ENCODE measurements around the gene NCKAP5. TPM values are rescaled to one million over a fixed set of nuclear protein-coding genes. Genes with fewer than 3 reads are reported as not detected.

The NCKAP5 gene
- total and polyA plus RNA-seq, 7 donors: 0.03 to 1.2 (median 0.22) TPM

GRCh38 chr2:133138693-133139092, 429.6 kb downstream of the NCKAP5 start:
- H3K4me1 ChIP-seq: no peaks in the 10 kb centered on the region
- intact Hi-C loops (cut with DNase I): no loop called here
- TF ChIP-seq, protein P1, sequence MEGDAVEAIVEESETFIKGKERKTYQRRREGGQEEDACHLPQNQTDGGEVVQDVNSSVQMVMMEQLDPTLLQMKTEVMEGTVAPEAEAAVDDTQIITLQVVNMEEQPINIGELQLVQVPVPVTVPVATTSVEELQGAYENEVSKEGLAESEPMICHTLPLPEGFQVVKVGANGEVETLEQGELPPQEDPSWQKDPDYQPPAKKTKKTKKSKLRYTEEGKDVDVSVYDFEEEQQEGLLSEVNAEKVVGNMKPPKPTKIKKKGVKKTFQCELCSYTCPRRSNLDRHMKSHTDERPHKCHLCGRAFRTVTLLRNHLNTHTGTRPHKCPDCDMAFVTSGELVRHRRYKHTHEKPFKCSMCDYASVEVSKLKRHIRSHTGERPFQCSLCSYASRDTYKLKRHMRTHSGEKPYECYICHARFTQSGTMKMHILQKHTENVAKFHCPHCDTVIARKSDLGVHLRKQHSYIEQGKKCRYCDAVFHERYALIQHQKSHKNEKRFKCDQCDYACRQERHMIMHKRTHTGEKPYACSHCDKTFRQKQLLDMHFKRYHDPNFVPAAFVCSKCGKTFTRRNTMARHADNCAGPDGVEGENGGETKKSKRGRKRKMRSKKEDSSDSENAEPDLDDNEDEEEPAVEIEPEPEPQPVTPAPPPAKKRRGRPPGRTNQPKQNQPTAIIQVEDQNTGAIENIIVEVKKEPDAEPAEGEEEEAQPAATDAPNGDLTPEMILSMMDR (IDR thresholded peaks at IDR 0.05): no peak
- H3K27me3 ChIP-seq (ENCODE audit: insufficient read depth in 3 of 3, low read length in 2 of 3): no peaks in the 10 kb centered on the region
- H3K9me3 ChIP-seq: no peaks in the 10 kb centered on the region
- no peak overlapping the region for H3K27ac ChIP-seq
- H3K36me3 ChIP-seq (ENCODE audit: insufficient read depth in 1 of 2, low read depth in 1 of 2): no peaks in the 10 kb centered on the region
- no peak for ATAC-seq
- H3K4me3 ChIP-seq: no peak overlapping the region
- 81 to 92% (median 85%) methylated on average over 4 of the region's 4 CpGs for WGBS, 3 donors
- DNase-seq: no peak

- WGBS, 3 donors: 79 to 83% (median 82%) methylated on average over 10 of the region's 10 CpGs
- H3K4me3 ChIP-seq: no peak overlapping the region
- intact Hi-C loops (cut with DNase I): no loop called here
- TF ChIP-seq, protein P1 (IDR thresholded peaks at IDR 0.05): no peak
- no peaks in the 10 kb centered on the region for H3K36me3 ChIP-seq (ENCODE audit: insufficient read depth in 1 of 2, low read depth in 1 of 2)
- no peak for DNase-seq
- H3K4me1 ChIP-seq: no peaks in the 10 kb centered on the region
- no peaks in the 10 kb centered on the region for H3K9me3 ChIP-seq
- no peaks in the 10 kb centered on the region for H3K27me3 ChIP-seq (ENCODE audit: insufficient read depth in 3 of 3, low read length in 2 of 3)
- no peak for ATAC-seq
- no peak overlapping the region for H3K27ac ChIP-seq
Observed at GRCh38 chr2:133135035-133135654, 433.1 kb downstream of the NCKAP5 start.

DNA sequence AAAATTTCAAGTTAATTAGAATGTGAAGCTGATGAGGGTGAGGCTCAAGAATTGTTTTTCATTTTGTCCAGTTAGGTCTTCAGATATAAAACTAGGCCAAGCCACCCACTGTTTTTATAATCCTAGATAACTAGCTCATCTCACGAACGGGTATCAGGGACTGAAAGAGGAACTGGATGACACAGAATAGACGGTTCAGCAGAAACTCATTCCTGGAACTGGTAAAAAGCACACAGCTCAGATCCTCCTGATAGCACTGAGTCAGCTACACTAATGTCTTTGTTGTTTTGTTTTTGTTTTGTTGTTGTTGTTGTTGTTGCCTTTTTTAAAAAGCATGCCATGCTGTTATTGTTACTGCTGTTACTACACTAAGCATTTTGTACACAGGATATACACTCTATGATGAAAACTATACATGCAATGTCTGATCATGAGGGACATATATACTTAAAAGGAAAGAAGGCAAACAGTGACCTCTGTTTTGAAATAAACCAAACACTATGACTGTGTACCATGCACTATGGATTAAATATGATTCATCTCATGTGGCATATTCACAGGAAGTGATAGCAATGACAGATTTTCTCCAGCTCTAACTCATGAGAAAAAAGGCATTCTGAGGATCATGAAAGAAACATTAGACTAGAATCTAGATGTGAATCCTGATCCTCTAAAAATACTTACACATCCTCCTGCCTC, 437.6 kb downstream of the NCKAP5 start:
- H3K27ac ChIP-seq: no peak overlapping the region
- no peaks in the 10 kb centered on the region for H3K9me3 ChIP-seq
- ATAC-seq (no peak), DNase-seq (no peak)
- no peaks in the 10 kb centered on the region for H3K36me3 ChIP-seq (ENCODE audit: insufficient read depth in 1 of 2, low read depth in 1 of 2)
- H3K27me3 ChIP-seq (ENCODE audit: insufficient read depth in 3 of 3, low read length in 2 of 3): no peaks in the 10 kb centered on the region
- 68 to 82% (median 73%) methylated on average over 3 of the region's 3 CpGs for WGBS, 3 donors
- intact Hi-C loops (cut with DNase I): no loop called here
- no peak overlapping the region for H3K4me3 ChIP-seq
- H3K4me1 ChIP-seq: no peaks in the 10 kb centered on the region
- TF ChIP-seq, protein P1 (IDR thresholded peaks at IDR 0.05): no peak

DNA sequence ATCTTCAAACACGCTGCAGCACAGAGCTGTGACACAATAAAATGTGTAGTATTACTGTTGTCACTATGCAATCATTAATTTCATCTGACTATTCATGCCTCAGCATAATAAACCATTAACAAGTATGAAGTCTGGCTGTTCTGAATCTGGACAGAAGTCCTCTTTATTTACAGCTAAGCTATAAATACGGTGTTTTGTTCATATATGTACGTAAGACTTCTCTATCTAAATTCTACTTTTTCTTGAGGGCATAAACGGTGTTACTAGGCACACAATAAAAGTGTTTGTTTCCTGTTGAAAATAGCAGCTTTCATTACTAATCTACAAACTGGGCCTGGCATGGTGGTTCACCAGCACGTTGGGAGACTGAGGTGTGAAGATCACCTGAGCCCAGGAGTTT, 443.8 kb downstream of the NCKAP5 start:
- intact Hi-C loops (cut with DNase I): no loop called here
- H3K27me3 ChIP-seq (ENCODE audit: insufficient read depth in 3 of 3, low read length in 2 of 3): no peaks in the 10 kb centered on the region
- H3K4me1 ChIP-seq: no peaks in the 10 kb centered on the region
- no peak for ATAC-seq
- H3K9me3 ChIP-seq: no peaks in the 10 kb centered on the region
- no peak overlapping the region for H3K4me3 ChIP-seq
- DNase-seq: no peak
- H3K27ac ChIP-seq: no peak overlapping the region
- 81 to 87% (median 86%) methylated on average over 5 of the region's 5 CpGs for WGBS, 3 donors
- TF ChIP-seq, protein P1 (IDR thresholded peaks at IDR 0.05): no peak
- H3K36me3 ChIP-seq (ENCODE audit: insufficient read depth in 1 of 2, low read depth in 1 of 2): peaks cover 0 to 2% of the 10 kb centered on the region in 2 donors
